ENCODE data around the gene ANGPT4. TPM values are rescaled to one million over a fixed set of nuclear protein-coding genes. Genes with fewer than 3 reads are reported as not detected.

The ANGPT4 gene
- polyA plus RNA-seq, 1 of the 3 experiments (the other 2 are of a cell fraction) = not detected

GRCh38 chr20:917416-917815 is 1.3 kb upstream of the ANGPT4 start:
- Histone ChIP-seq H3K36me3 (replicated peaks in 1 of 2; ENCODE audit: control insufficient read depth in 1 of 2, insufficient read depth in 2 of 2, low read length in 1 of 2) (no peaks in the 10 kb centered on the region), H3K27ac (ENCODE audit: low read depth in 2 of 2, low read length in 1 of 2) (no peak overlapping the region), H3K79me2 (ENCODE audit: insufficient read depth) (no peaks in the 10 kb centered on the region), H3K9me3 (no peaks in the 10 kb centered on the region), H3K4me2 (no peak overlapping the region), H3K27me3 (ENCODE audit: insufficient read depth) (peaks cover 6% of the 10 kb centered on the region; the same call in 1 of the 2 replicates), H3K4me1 (ENCODE audit: control insufficient read depth in 1 of 2, insufficient read depth in 2 of 2, low read depth in 1 of 2, low read length in 1 of 2) (peaks cover 0 to 2% of the 10 kb centered on the region in 2 experiments; a peak in 1 of 4 replicates), H2AFZ (ENCODE audit: low read depth) (no peak overlapping the region), H4K20me1 (ENCODE audit: insufficient read depth) (no peaks in the 10 kb centered on the region), H3K9me2 (no peaks in the 10 kb centered on the region), H3K4me3 (ENCODE audit: low read depth in 2 of 2, low read length in 1 of 2) (no peak overlapping the region), H3F3A (replicated peaks; ENCODE audit: insufficient read depth) (no peaks in the 10 kb centered on the region), H3K9ac (no peak overlapping the region)
- no peak for DNase-seq
- CTCF ChIA-PET = interaction anchor here (1.0 to 1.3 kb wide), 4 partner anchors 24 to 102 kb away, joined by 3 read pairs; no protein-coding TSS in a partner anchor
- TF ChIP-seq MXI1 (IDR thresholded peaks at IDR 0.05; ENCODE audit: low read depth, low read length) = no peak
- no peak for TF ChIP-seq TEAD4 (IDR thresholded peaks at IDR 0.05; ENCODE audit: borderline replicate concordance, insufficient read depth)
- TF ChIP-seq TAF1 (IDR thresholded peaks at IDR 0.05; ENCODE audit: borderline replicate concordance, low read depth, low read length) = no peak
- no peak for TF ChIP-seq CHD2 (IDR thresholded peaks at IDR 0.05; ENCODE audit: low read length, partially characterized antibody)
- no peak for TF ChIP-seq MAX (IDR thresholded peaks at IDR 0.05; ENCODE audit: low read depth)
- TF ChIP-seq SIN3A (IDR thresholded peaks at IDR 0.05; ENCODE audit: borderline replicate concordance, low read depth, low read length) = no peak
- no peak for TF ChIP-seq RFX5 (IDR thresholded peaks at IDR 0.05; ENCODE audit: low read length)
- TF ChIP-seq GABPA (IDR thresholded peaks at IDR 0.05; ENCODE audit: low read depth) = no peak
- TF ChIP-seq CTCF (IDR thresholded peaks at IDR 0.05) = no peak
- TF ChIP-seq USF1 (IDR thresholded peaks at IDR 0.05; ENCODE audit: borderline replicate concordance, low read depth) = no peak
- no peak for TF ChIP-seq MEF2A (IDR thresholded peaks at IDR 0.05; ENCODE audit: borderline replicate concordance, low read depth)
- no peak for TF ChIP-seq NRF1 (IDR thresholded peaks at IDR 0.05; ENCODE audit: low read depth, low read length)
- no peak for TF ChIP-seq ZBTB33 (IDR thresholded peaks at IDR 0.05; ENCODE audit: borderline replicate concordance, low read depth)
- TF ChIP-seq RCOR1 (IDR thresholded peaks at IDR 0.05; ENCODE audit: low read length) = no peak
- TF ChIP-seq ELF1 (IDR thresholded peaks at IDR 0.05) = no peak
- TF ChIP-seq SMC3 (IDR thresholded peaks at IDR 0.05; ENCODE audit: low read depth, low read length) = no peak
- POLR2A ChIA-PET = interaction anchor here (1.0 kb wide), 1 partner anchor 73 kb away, joined by 4 read pairs; no protein-coding TSS in a partner anchor
- 33% methylated on average over 4 of the region's 4 CpGs for WGBS (ENCODE audit: low lambda C conversion rate)
